SU-DHL-6 (cell line): ENCODE measurements around the gene EPHB1.

Source experiments
- H2AFZ ChIP-seq: fragments of 200-600 bp; sonication (generic); 2 replicates; pipeline ENCODE4 v1.6.1; 2014; ENCODE audit warnings: low read depth, mild to moderate bottlenecking, moderate library complexity, mixed read lengths, antibody characterized with exemption, low read length; ENCODE audit not compliant: severe bottlenecking
- H3F3A ChIP-seq: fragments of 200-600 bp; shearing (Covaris generic); 2 replicates; pipeline ENCODE4 v1.6.0; 2016; ENCODE audit warnings: antibody characterized with exemption, mild to moderate bottlenecking; ENCODE audit not compliant: insufficient read depth
- H3K27ac ChIP-seq: fragments of 200-600 bp; sonication (generic); 2 replicates; pipeline ENCODE4 v1.5.1; 2016; ENCODE audit warnings: low read depth, mild to moderate bottlenecking, low read length, moderate library complexity, mixed read lengths
- H3K27me3 ChIP-seq: fragments of 200-600 bp; sonication (generic), shearing (Covaris generic); 2 replicates; pipeline ENCODE4 v1.6.0; 2014; ENCODE audit warnings: mild to moderate bottlenecking, low read length
- H3K36me3 ChIP-seq: fragments of 200-600 bp; sonication (generic); 2 replicates; pipeline ENCODE4 v1.6.1; 2014; ENCODE audit warnings: mild to moderate bottlenecking, low read length, mixed read lengths
- H3K4me2 ChIP-seq: fragments of 300-600, 200-600 bp; shearing (Covaris generic), sonication (generic); 2 replicates; pipeline ENCODE4 v1.6.0; 2014; ENCODE audit warnings: low read length, low read depth, mild to moderate bottlenecking; ENCODE audit not compliant: poor library complexity, severe bottlenecking
- H3K4me3 ChIP-seq: fragments of 200-600 bp; sonication (generic); 2 replicates; pipeline ENCODE4 v1.5.1; 2014; ENCODE audit warnings: antibody characterized with exemption, low read length, mild to moderate bottlenecking, mixed read lengths; ENCODE audit not compliant: insufficient read depth, poor library complexity, severe bottlenecking
- H3K79me2 ChIP-seq: fragments of 200-600 bp; sonication (generic); 2 replicates; pipeline ENCODE4 v1.6.1; 2014; ENCODE audit warnings: mild to moderate bottlenecking, low read length, moderate library complexity; ENCODE audit not compliant: insufficient read depth
- H3K9ac ChIP-seq: fragments of 200-600 bp; sonication (generic); 2 replicates; pipeline ENCODE4 v1.7.0; 2014; ENCODE audit warnings: mild to moderate bottlenecking, low read length
- H3K9me2 ChIP-seq: fragments of 200-600 bp; sonication (generic); replicated peaks from 2 replicates; pipeline ENCODE4 v1.6.1; 2014; ENCODE audit warnings: low read length; ENCODE audit not compliant: insufficient read depth
- H3K9me3 ChIP-seq: fragments of 200-600 bp; sonication (generic); 2 replicates; pipeline ENCODE4 v1.6.1; 2014; ENCODE audit warnings: low read length, mixed read lengths; ENCODE audit not compliant: insufficient read depth
- H4K20me1 ChIP-seq: fragments of 200-600 bp; sonication (generic); 2 replicates; pipeline ENCODE4 v1.6.1; 2014; ENCODE audit warnings: low read depth, mild to moderate bottlenecking, antibody characterized with exemption, low read length, moderate library complexity, mixed read lengths
- EZH2phosphoT487 ChIP-seq: fragments of 200-600 bp; sonication (generic), shearing (Covaris generic); conservative IDR thresholded peaks from 2 replicates; pipeline ENCODE4 v1.6.1; 2018; ENCODE audit warnings: mild to moderate bottlenecking, antibody characterized with exemption, low read length, moderate library complexity, mixed read lengths
- TF ChIP-seq, protein P1 (sequence below): fragments of 200-600 bp; sonication (generic); IDR thresholded peaks from one replicate; pipeline ENCODE4 v1.5.1; 2017; ENCODE audit warnings: antibody characterized with exemption, mild to moderate bottlenecking, low read length, moderate library complexity; ENCODE audit not compliant: insufficient read depth, poor library complexity, severe bottlenecking

The EPHB1 gene

DNA sequence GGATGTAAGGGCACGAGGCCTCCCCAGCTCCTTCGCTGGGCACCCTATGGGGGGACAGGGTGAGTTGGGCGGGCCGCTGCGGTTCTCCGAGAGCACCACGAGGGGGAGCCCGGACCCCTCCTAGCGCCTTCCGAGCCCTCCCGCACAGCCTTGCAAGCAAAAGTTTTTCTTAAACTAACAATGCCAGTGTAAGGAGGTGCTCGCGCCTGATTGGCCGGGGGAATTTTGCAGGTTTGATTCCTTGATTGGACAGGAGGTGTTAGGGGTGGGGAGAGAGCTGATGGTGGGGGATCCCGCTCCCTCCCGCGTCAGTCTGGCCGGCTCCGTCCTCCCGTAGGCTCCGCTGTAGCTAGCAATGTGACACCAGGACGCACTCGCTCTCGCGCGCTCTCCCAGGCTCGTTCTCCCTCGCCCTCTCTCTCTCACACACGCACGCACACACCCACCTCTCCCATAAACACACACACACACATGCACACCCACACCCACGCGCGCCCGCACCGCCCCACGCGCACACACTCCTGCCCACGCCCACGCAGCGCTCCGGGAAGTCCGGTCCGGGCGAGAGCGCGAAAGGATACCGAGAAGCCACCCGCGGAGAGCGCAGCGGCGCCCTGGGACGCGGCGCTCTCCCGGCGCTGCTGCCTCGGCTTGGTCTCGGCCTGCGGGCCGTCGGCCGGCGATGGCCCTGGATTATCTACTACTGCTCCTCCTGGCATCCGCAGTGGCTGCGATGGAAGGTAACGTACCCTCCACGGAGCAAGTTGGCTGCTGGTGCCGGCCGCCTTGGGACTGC, at the start of gene EPHB1:
EPHB1 (plus strand) TSS at position 311 of the 796 bp plus-strand sequence.
- no peak within 1 kb of the TSS for H2AFZ ChIP-seq
- H3K4me2 ChIP-seq: no peak within 1 kb of the TSS
- no peak within 1 kb of the TSS for H3K27ac ChIP-seq
- H3K27me3 ChIP-seq: no peaks in the 10 kb centered on the region
- H3K36me3 ChIP-seq: no peaks in the 10 kb centered on the region
- TF ChIP-seq EZH2phosphoT487: no peak
- TF ChIP-seq, protein P1, sequence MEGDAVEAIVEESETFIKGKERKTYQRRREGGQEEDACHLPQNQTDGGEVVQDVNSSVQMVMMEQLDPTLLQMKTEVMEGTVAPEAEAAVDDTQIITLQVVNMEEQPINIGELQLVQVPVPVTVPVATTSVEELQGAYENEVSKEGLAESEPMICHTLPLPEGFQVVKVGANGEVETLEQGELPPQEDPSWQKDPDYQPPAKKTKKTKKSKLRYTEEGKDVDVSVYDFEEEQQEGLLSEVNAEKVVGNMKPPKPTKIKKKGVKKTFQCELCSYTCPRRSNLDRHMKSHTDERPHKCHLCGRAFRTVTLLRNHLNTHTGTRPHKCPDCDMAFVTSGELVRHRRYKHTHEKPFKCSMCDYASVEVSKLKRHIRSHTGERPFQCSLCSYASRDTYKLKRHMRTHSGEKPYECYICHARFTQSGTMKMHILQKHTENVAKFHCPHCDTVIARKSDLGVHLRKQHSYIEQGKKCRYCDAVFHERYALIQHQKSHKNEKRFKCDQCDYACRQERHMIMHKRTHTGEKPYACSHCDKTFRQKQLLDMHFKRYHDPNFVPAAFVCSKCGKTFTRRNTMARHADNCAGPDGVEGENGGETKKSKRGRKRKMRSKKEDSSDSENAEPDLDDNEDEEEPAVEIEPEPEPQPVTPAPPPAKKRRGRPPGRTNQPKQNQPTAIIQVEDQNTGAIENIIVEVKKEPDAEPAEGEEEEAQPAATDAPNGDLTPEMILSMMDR: peak; percentile 83
- no peaks in the 10 kb centered on the region for H3K9me2 ChIP-seq
- no peak within 1 kb of the TSS for H3K9ac ChIP-seq
- no peaks in the 10 kb centered on the region for H3F3A ChIP-seq
- H3K4me3 ChIP-seq: no peak within 1 kb of the TSS
- H3K9me3 ChIP-seq: no peaks in the 10 kb centered on the region
- H3K79me2 ChIP-seq: no peaks in the 10 kb centered on the region
- no peaks in the 10 kb centered on the region for H4K20me1 ChIP-seq

DNA sequence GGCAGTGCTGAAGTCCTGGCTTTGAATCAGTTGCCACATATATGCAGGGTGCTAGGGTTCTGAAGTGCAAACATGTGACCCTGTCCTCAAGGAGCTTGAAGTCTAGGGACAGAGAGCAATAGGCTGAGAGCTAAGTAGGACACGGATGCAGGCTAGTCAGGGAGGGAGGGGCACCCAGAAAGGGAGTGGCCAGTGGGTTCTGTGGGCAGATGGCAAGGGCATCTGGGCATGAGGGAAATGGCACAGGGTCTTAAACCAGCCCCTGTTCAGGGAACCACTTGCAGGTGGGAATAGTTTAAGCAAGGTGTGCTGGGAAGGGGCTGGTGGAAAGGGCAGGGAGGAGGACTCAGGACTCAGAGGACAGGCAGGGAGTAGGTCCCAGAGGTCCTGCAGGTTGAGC, 46.4 kb upstream of the EPHB1 start:
- TF ChIP-seq EZH2phosphoT487: no peak
- TF ChIP-seq, protein P1: no peak
- no peaks in the 10 kb centered on the region for H3K9me2 ChIP-seq
- no peaks in the 10 kb centered on the region for H3K36me3 ChIP-seq
- no peaks in the 10 kb centered on the region for H3F3A ChIP-seq
- H3K79me2 ChIP-seq: no peaks in the 10 kb centered on the region
- no peak overlapping the region for H3K4me3 ChIP-seq
- H3K27ac ChIP-seq: no peak overlapping the region
- no peaks in the 10 kb centered on the region for H3K27me3 ChIP-seq
- no peak overlapping the region for H3K4me2 ChIP-seq
- H2AFZ ChIP-seq: no peak overlapping the region
- H3K9me3 ChIP-seq: no peaks in the 10 kb centered on the region
- H4K20me1 ChIP-seq: no peaks in the 10 kb centered on the region
- no peak overlapping the region for H3K9ac ChIP-seq

DNA sequence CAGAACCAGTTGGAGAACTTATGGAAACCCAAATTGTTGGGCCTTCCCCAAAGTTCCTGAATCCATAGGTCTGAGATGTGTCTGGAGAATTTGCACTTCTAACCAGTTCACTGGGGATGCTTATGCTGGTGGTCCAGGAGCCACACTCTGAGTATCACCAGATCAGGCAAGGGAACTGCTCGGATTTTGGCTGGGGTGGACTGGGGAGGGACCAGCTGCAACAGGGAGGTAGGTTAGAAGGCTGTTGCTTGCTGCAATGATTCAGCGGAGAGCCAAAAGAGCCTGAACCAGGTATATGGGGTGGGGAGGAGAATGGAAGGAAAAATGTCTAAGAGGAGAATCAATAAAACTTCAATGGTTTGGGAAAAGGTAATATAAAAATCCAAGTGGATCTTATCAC, 45.9 kb upstream of the EPHB1 start:
- H3K9me2 ChIP-seq: no peaks in the 10 kb centered on the region
- H3K36me3 ChIP-seq: no peaks in the 10 kb centered on the region
- H3K27ac ChIP-seq: no peak overlapping the region
- no peak overlapping the region for H2AFZ ChIP-seq
- no peaks in the 10 kb centered on the region for H3K9me3 ChIP-seq
- no peaks in the 10 kb centered on the region for H3K27me3 ChIP-seq
- H3K4me3 ChIP-seq: no peak overlapping the region
- H3K79me2 ChIP-seq: no peaks in the 10 kb centered on the region
- H3K4me2 ChIP-seq: no peak overlapping the region
- no peaks in the 10 kb centered on the region for H4K20me1 ChIP-seq
- H3F3A ChIP-seq: no peaks in the 10 kb centered on the region
- TF ChIP-seq EZH2phosphoT487: no peak
- TF ChIP-seq, protein P1: no peak
- H3K9ac ChIP-seq: no peak overlapping the region
